SU-DHL-6 (cell line): ENCODE results near the gene FAM184A.

Experiments
- H2AFZ ChIP-seq: fragments of 200-600 bp; sonication (generic); 2 replicates; pipeline ENCODE4 v1.6.1; 2014; ENCODE audit warnings: low read depth, mild to moderate bottlenecking, moderate library complexity, mixed read lengths, antibody characterized with exemption, low read length; ENCODE audit not compliant: severe bottlenecking
- H3F3A ChIP-seq: fragments of 200-600 bp; shearing (Covaris generic); 2 replicates; pipeline ENCODE4 v1.6.0; 2016; ENCODE audit warnings: antibody characterized with exemption, mild to moderate bottlenecking; ENCODE audit not compliant: insufficient read depth
- H3K27ac ChIP-seq: fragments of 200-600 bp; sonication (generic); 2 replicates; pipeline ENCODE4 v1.5.1; 2016; ENCODE audit warnings: low read depth, mild to moderate bottlenecking, low read length, moderate library complexity, mixed read lengths
- H3K27me3 ChIP-seq: fragments of 200-600 bp; sonication (generic), shearing (Covaris generic); 2 replicates; pipeline ENCODE4 v1.6.0; 2014; ENCODE audit warnings: mild to moderate bottlenecking, low read length
- H3K36me3 ChIP-seq: fragments of 200-600 bp; sonication (generic); 2 replicates; pipeline ENCODE4 v1.6.1; 2014; ENCODE audit warnings: mild to moderate bottlenecking, low read length, mixed read lengths
- H3K4me2 ChIP-seq: fragments of 300-600, 200-600 bp; shearing (Covaris generic), sonication (generic); 2 replicates; pipeline ENCODE4 v1.6.0; 2014; ENCODE audit warnings: low read length, low read depth, mild to moderate bottlenecking; ENCODE audit not compliant: poor library complexity, severe bottlenecking
- H3K4me3 ChIP-seq: fragments of 200-600 bp; sonication (generic); 2 replicates; pipeline ENCODE4 v1.5.1; 2014; ENCODE audit warnings: antibody characterized with exemption, low read length, mild to moderate bottlenecking, mixed read lengths; ENCODE audit not compliant: insufficient read depth, poor library complexity, severe bottlenecking
- H3K79me2 ChIP-seq: fragments of 200-600 bp; sonication (generic); 2 replicates; pipeline ENCODE4 v1.6.1; 2014; ENCODE audit warnings: mild to moderate bottlenecking, low read length, moderate library complexity; ENCODE audit not compliant: insufficient read depth
- H3K9ac ChIP-seq: fragments of 200-600 bp; sonication (generic); 2 replicates; pipeline ENCODE4 v1.7.0; 2014; ENCODE audit warnings: mild to moderate bottlenecking, low read length
- H3K9me2 ChIP-seq: fragments of 200-600 bp; sonication (generic); replicated peaks from 2 replicates; pipeline ENCODE4 v1.6.1; 2014; ENCODE audit warnings: low read length; ENCODE audit not compliant: insufficient read depth
- H3K9me3 ChIP-seq: fragments of 200-600 bp; sonication (generic); 2 replicates; pipeline ENCODE4 v1.6.1; 2014; ENCODE audit warnings: low read length, mixed read lengths; ENCODE audit not compliant: insufficient read depth
- H4K20me1 ChIP-seq: fragments of 200-600 bp; sonication (generic); 2 replicates; pipeline ENCODE4 v1.6.1; 2014; ENCODE audit warnings: low read depth, mild to moderate bottlenecking, antibody characterized with exemption, low read length, moderate library complexity, mixed read lengths
- CTCF ChIP-seq: fragments of 200-600 bp; sonication (generic); IDR thresholded peaks from one replicate; pipeline ENCODE4 v1.5.1; 2017; ENCODE audit warnings: antibody characterized with exemption, mild to moderate bottlenecking, low read length, moderate library complexity; ENCODE audit not compliant: insufficient read depth, poor library complexity, severe bottlenecking
- EZH2phosphoT487 ChIP-seq: fragments of 200-600 bp; sonication (generic), shearing (Covaris generic); conservative IDR thresholded peaks from 2 replicates; pipeline ENCODE4 v1.6.1; 2018; ENCODE audit warnings: mild to moderate bottlenecking, antibody characterized with exemption, low read length, moderate library complexity, mixed read lengths

FAM184A gene

GRCh38 chr6:118980063-118980462 lies 98.4 kb downstream of the FAM184A start:
- Histone ChIP-seq H4K20me1 (no peaks in the 10 kb centered on the region), H3K79me2 (no peaks in the 10 kb centered on the region), H3K4me2 (no peak overlapping the region), H3K27me3 (no peaks in the 10 kb centered on the region), H3K9me3 (no peaks in the 10 kb centered on the region), H3K9me2 (no peaks in the 10 kb centered on the region), H3K4me3 (no peak overlapping the region), H2AFZ (no peak overlapping the region), H3K36me3 (no peaks in the 10 kb centered on the region), H3F3A (no peaks in the 10 kb centered on the region), H3K9ac (no peak overlapping the region), H3K27ac (no peak overlapping the region)
- TF ChIP-seq CTCF = no peak
- no peak for TF ChIP-seq EZH2phosphoT487

DNA sequence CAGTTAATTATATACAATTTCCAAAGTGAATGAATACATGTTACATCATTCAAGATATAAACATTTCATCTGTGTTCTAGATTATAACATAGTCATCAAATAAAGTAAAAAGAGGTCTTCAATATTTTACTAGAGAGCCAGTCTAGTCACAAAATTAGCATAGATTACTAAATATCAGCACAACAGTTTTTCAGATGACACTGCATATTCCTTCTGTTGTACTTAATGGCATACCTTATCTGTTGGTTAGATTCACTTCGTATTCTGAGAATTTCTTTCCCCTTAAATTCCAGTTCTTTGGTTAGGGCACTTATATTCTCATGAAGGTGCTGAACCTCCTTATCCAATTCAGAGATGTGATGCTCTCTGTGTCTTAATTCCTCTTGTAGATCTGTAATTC lies 103.7 kb downstream of the FAM184A start:
- no peaks in the 10 kb centered on the region for H3K9me2 ChIP-seq
- no peak overlapping the region for H3K27ac ChIP-seq
- H3K4me2 ChIP-seq = no peak overlapping the region
- no peaks in the 10 kb centered on the region for H3K36me3 ChIP-seq
- H3K9me3 ChIP-seq = no peaks in the 10 kb centered on the region
- no peak overlapping the region for H3K4me3 ChIP-seq
- no peaks in the 10 kb centered on the region for H4K20me1 ChIP-seq
- no peak overlapping the region for H3K9ac ChIP-seq
- H3K79me2 ChIP-seq = no peaks in the 10 kb centered on the region
- H2AFZ ChIP-seq = no peak overlapping the region
- no peaks in the 10 kb centered on the region for H3K27me3 ChIP-seq
- no peaks in the 10 kb centered on the region for H3F3A ChIP-seq
- no peak for TF ChIP-seq EZH2phosphoT487
- no peak for TF ChIP-seq CTCF

DNA sequence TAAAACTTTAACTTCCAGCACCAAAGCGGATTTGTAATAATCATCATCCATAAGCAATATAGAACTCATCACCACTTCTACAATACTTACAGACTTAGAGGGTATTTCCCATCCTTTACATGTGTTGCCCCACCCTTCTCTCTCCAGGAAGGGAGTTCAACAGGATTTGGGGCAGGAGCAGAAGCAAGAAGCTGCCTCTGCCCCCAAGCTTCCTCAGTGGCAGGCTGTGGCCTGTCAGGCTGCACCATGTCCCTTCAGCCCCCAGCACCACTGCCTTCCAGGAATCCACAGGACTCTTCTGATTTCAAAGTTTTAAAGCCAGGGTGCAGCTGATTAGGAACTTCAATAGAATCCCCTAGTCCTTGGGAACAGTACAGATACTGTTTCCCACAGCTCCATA lies 106.8 kb downstream of the FAM184A start:
- no peak overlapping the region for H3K4me2 ChIP-seq
- H4K20me1 ChIP-seq = no peaks in the 10 kb centered on the region
- no peak overlapping the region for H3K27ac ChIP-seq
- TF ChIP-seq EZH2phosphoT487 (no peak), CTCF (no peak)
- no peaks in the 10 kb centered on the region for H3K79me2 ChIP-seq
- no peak overlapping the region for H2AFZ ChIP-seq
- H3K9me3 ChIP-seq = no peaks in the 10 kb centered on the region
- H3K36me3 ChIP-seq = no peaks in the 10 kb centered on the region
- H3F3A ChIP-seq = no peaks in the 10 kb centered on the region
- no peak overlapping the region for H3K4me3 ChIP-seq
- H3K9me2 ChIP-seq = no peaks in the 10 kb centered on the region
- no peaks in the 10 kb centered on the region for H3K27me3 ChIP-seq
- no peak overlapping the region for H3K9ac ChIP-seq

- no peak overlapping the region for H3K4me2 ChIP-seq
- H3K27ac ChIP-seq = no peak overlapping the region
- H3K79me2 ChIP-seq = no peaks in the 10 kb centered on the region
- H3K27me3 ChIP-seq = no peaks in the 10 kb centered on the region
- H3F3A ChIP-seq = no peaks in the 10 kb centered on the region
- H3K9ac ChIP-seq = no peak overlapping the region
- no peak overlapping the region for H3K4me3 ChIP-seq
- no peak overlapping the region for H2AFZ ChIP-seq
- H4K20me1 ChIP-seq = no peaks in the 10 kb centered on the region
- H3K9me3 ChIP-seq = no peaks in the 10 kb centered on the region
- no peak for TF ChIP-seq CTCF
- no peak for TF ChIP-seq EZH2phosphoT487
- H3K9me2 ChIP-seq = no peaks in the 10 kb centered on the region
- no peaks in the 10 kb centered on the region for H3K36me3 ChIP-seq
Observed at GRCh38 chr6:118970866-118971265, 107.6 kb downstream of the FAM184A start.
